Large intestine (tissue), 3 donors: ENCODE measurements around the gene CBFA2T2. TPM values are rescaled to one million over a fixed set of nuclear protein-coding genes. Genes with fewer than 3 reads are reported as not detected.
"Not testable (repeated sequence)": the region's sequence is repeated elsewhere in the genome, so short reads cannot be mapped to it uniquely, and the experiment has no call there.

Experiments used
- DNase-seq, 2 donors: peaks; one replicate each; pipeline versions ENCODE4 v3.0.0 to v3.0.0-alpha.2; 2013
- H3K27ac ChIP-seq: one replicate; pipeline ENCODE4 v1.5.1; 2013; ENCODE audit warnings: low read length
- H3K27me3 ChIP-seq: 2 replicates; pipeline ENCODE4 v1.6.1; 2013; ENCODE audit warnings: low read length; ENCODE audit not compliant: control insufficient read depth, insufficient read depth
- H3K36me3 ChIP-seq: 2 replicates; pipeline ENCODE4 v1.6.1; 2013; ENCODE audit warnings: low read length; ENCODE audit not compliant: control insufficient read depth, insufficient read depth
- H3K4me1 ChIP-seq: one replicate; pipeline ENCODE4 v1.6.1; 2013; ENCODE audit warnings: low read length; ENCODE audit not compliant: control insufficient read depth, insufficient read depth
- H3K4me3 ChIP-seq: one replicate; pipeline ENCODE4 v1.5.1; 2013; ENCODE audit warnings: low read length
- H3K9me3 ChIP-seq: one replicate; pipeline ENCODE4 v1.6.1; 2013; ENCODE audit warnings: mild to moderate bottlenecking, low read depth, low read length, moderate library complexity; ENCODE audit not compliant: control insufficient read depth
- WGBS: methylation state at CpG from one replicate; pipeline ENCODE4 v1.1.5; 2013; ENCODE audit warnings: low lambda C conversion rate; ENCODE audit not compliant: insufficient coverage; 5-methylcytosine and 5-hydroxymethylcytosine counted together
- polyA plus RNA-seq: library from polyadenylated mRNA; unstranded; fragments of 120-200 nt; gene quantifications from one replicate; pipeline ENCODE4 v1.2.1, GENCODE V29; 2013

Gene CBFA2T2
- polyA plus RNA-seq, 1 donor, result 29.1 TPM

DNA sequence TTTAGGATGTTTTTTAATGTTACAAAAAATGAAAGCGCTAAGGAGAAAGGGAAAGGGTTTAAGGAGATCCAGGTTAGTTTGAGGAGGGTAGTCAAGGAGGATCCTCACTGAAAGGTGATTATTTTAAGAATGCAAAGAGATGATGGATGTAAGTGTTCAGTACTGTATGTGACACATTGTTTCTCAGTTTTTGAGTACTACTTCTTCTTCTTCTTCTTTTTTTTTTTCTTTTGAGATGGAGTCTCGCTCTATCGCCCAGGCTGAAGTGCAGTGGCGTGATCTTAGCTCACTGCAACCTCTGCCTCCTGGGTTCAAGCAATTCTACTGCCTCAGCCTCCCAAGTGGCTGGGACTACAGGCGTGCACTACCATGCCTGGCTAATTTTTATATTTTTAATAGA, 83.4 kb downstream of the CBFA2T2 start:
- H3K4me3 ChIP-seq, DNase-seq, H3K27ac ChIP-seq, H3K9me3 ChIP-seq, H3K4me1 ChIP-seq, H3K27me3 ChIP-seq, H3K36me3 ChIP-seq: not testable (repeated sequence)
- 100% methylated on average over 1 of the region's 5 CpGs for WGBS

DNA sequence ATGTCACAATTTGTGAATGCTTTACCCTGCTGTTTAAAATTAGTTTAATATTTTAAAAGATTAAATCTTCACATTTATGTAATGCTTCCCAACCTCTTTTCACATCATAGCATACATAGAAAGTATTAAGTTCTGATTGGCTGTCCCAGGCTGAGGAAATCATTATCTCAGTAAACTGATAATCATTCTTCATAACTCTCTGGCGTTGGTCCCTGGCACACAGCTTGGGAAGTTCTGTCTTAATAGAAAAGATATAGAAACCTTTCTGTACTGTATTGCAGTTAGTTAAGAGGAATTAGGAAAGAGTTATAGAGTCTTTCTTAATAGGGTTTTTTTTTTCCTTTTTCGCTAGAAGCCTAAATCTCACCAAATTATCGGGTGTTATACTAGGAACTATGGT, 85.4 kb downstream of the CBFA2T2 start:
- H3K27ac ChIP-seq, result no peak overlapping the region
- H3K9me3 ChIP-seq, result no peaks in the 10 kb centered on the region
- H3K4me3 ChIP-seq, result no peak overlapping the region
- no peaks in the 10 kb centered on the region for H3K27me3 ChIP-seq
- WGBS, result 93% methylated on average over 2 of the region's 3 CpGs
- no peaks in the 10 kb centered on the region for H3K4me1 ChIP-seq
- DNase-seq, result no peak
- H3K36me3 ChIP-seq, result peaks cover 4% of the 10 kb centered on the region

DNA sequence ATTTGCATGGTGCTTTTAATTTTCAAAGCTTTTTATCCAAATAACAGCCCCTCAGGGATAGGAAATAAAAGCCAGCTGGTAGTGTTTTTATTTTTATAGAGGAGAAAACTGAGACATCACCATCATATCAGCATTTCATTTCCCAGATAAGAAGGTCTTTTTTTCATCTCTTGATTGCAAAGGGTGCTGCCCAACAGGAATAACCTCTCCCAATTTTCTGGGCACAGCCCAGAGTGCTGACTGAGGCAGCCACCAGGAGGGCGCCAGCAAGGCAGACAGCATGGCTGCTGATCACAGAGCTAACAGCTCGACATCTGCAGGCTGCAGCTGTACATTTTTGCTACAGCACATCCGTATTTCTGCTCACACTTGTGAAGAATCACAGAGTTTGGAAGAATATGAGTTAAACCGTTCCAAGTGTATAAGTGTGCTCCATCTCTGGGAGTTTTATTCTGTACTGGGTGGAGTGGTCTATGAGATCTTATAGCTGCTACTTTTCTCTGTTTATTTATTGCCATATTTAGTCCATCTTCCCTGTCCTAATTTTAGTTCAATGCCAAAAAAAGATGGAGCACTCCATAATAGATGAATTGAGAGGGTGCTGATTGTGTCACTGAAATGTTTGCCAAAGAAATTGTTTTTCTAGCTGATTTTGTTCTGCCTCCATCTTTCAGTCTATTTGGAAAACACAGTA, 86.7 kb downstream of the CBFA2T2 start:
- H3K27me3 ChIP-seq, result no peaks in the 10 kb centered on the region
- no CpG with 5 or more reads among the region's 4 CpGs for WGBS
- H3K4me3 ChIP-seq, result no peak overlapping the region
- H3K4me1 ChIP-seq, result no peaks in the 10 kb centered on the region
- DNase-seq, result no peak
- H3K9me3 ChIP-seq, result no peaks in the 10 kb centered on the region
- H3K36me3 ChIP-seq, result peaks cover 4% of the 10 kb centered on the region
- no peak overlapping the region for H3K27ac ChIP-seq

DNA sequence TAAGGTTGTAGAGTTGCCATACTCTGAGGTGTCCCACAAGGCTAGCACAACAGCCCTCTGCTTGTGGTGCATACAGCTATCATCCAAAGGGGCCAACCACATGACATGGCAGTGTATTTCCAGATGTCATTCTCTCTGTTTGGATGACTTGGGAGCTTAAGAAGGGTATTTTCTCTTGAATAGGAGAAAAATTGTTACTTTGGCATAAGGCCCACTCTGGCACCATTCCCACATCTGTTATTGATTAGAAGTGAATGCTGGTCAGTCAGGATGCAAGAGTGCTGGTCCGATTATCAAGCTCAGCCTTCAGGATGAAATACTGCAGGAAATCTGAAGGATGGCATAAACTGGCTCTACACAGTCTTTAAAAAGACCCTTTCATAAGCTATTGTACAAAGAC, 88.6 kb downstream of the CBFA2T2 start:
- DNase-seq, result no peak
- no peaks in the 10 kb centered on the region for H3K9me3 ChIP-seq
- no CpG with 5 or more reads among the region's 1 CpG for WGBS
- H3K27ac ChIP-seq, result no peak overlapping the region
- H3K36me3 ChIP-seq, result peaks cover 4% of the 10 kb centered on the region
- no peaks in the 10 kb centered on the region for H3K27me3 ChIP-seq
- no peaks in the 10 kb centered on the region for H3K4me1 ChIP-seq
- no peak overlapping the region for H3K4me3 ChIP-seq

DNA sequence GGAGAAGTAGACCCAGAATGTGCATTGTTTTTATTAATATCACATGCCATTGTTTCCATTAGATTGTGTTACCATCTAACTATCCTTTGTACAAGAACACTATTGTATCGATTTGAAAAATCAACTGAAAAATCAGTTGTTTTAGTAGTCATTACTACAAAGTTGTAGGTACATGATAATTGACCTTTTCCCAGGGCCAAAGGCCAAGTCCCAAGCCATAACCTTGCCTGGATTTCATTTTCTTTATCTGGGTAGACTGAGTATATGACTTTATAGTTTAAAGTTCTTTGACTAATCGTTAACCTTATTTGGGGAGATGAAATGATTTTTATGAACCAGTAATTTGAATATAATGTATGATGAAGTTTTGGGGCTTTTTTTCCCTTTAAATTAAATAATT, 93.2 kb downstream of the CBFA2T2 start:
- H3K27me3 ChIP-seq, result no peaks in the 10 kb centered on the region
- 0% methylated on average over 1 of the region's 2 CpGs for WGBS
- H3K4me1 ChIP-seq, result no peaks in the 10 kb centered on the region
- no peak overlapping the region for H3K4me3 ChIP-seq
- DNase-seq, result peak in 1 of 2 donors; percentile 51
- no peaks in the 10 kb centered on the region for H3K36me3 ChIP-seq
- H3K27ac ChIP-seq, result no peak overlapping the region
- no peaks in the 10 kb centered on the region for H3K9me3 ChIP-seq

DNA sequence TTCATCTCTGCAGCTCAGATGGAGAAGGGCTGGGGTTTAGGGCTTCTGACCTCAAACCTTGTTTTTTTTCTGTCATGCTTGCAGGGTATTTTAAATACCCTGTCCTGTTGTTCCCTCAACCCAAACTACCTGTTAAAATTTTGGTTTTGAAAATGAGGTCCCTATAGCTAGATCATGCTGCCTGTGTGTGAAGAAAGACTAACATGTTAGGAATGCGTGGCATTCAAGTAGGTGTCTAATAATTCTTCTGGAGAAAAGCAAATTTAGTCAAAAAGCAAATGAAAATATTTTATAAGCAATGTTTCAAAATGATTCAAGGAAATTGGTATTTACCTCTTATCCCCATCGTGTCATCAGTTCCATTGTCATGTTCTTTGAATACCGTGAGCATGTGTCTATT, 95.1 kb downstream of the CBFA2T2 start:
- no peaks in the 10 kb centered on the region for H3K9me3 ChIP-seq
- WGBS, result 83% methylated on average over 1 of the region's 3 CpGs
- no peak overlapping the region for H3K27ac ChIP-seq
- H3K4me1 ChIP-seq, result no peaks in the 10 kb centered on the region
- H3K27me3 ChIP-seq, result no peaks in the 10 kb centered on the region
- no peaks in the 10 kb centered on the region for H3K36me3 ChIP-seq
- H3K4me3 ChIP-seq, result no peak overlapping the region
- DNase-seq, result no peak

DNA sequence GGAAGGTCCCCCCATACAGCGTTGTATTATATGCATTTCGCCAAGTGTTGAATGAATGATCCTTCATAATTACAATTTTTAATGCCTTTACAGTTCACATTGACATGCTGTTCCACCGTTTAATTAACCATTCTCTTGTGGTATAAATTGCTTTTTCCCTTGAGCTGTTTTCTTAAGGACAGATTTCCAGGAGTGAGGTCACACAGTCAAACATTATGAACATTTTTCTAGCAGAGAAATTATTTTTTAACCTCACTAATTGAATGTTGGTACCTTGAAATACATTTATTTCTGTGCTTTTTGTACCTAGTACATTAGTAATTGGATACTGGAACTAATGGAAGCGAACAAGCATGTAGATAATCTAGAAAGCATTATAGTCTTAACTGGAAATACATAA, 95.5 kb downstream of the CBFA2T2 start:
- Histone ChIP-seq H3K4me1 (no peaks in the 10 kb centered on the region), H3K27ac (no peak overlapping the region), H3K9me3 (no peaks in the 10 kb centered on the region), H3K4me3 (no peak overlapping the region), H3K36me3 (no peaks in the 10 kb centered on the region), H3K27me3 (no peaks in the 10 kb centered on the region)
- no peak for DNase-seq
- WGBS, result 94% methylated on average over 3 of the region's 4 CpGs

DNA sequence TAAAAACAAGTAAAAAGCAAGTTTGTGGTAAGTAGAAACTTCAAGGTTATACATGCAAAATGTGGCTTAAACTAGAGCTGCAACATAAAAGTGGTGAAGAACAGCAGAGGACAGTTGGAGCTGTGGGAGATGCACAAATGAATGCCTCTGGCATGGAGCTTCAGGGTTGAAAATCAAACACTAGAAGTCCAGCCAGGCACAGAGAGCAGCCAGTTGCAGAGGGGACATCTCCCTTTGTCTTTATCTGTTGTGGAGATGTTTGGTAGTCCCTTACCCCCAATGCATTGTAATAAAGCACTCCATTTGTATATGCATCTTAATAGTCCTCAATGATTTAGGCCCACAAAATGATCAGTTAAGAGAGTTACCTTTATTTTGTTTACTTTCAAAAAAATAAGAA, 99.2 kb downstream of the CBFA2T2 start:
- H3K4me3 ChIP-seq, result no peak overlapping the region
- no peaks in the 10 kb centered on the region for H3K36me3 ChIP-seq
- no peak overlapping the region for H3K27ac ChIP-seq
- no peaks in the 10 kb centered on the region for H3K27me3 ChIP-seq
- no peak for DNase-seq
- no peaks in the 10 kb centered on the region for H3K4me1 ChIP-seq
- no peaks in the 10 kb centered on the region for H3K9me3 ChIP-seq

DNA sequence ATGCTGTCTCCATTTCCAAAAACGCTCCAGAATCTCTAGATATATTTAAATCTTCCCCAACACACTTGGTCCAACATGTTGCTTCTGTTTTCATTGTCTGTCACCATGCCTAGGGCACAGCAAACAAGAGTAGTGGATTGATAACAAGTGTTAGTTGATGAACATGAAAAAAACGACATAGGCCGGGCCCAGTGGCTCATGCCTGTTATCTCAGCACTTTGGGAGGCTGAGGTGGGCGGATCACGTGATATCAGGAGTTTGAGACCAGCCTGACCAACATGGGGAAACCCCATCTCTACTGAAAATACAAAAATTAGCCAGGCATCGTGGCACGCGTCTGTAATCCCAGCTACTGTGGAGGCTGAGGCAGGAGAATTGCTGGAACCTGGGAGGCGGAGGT, 102.0 kb downstream of the CBFA2T2 start:
- not testable (repeated sequence) for H3K4me3 ChIP-seq, DNase-seq
- 82% methylated on average over 7 of the region's 9 CpGs for WGBS

DNA sequence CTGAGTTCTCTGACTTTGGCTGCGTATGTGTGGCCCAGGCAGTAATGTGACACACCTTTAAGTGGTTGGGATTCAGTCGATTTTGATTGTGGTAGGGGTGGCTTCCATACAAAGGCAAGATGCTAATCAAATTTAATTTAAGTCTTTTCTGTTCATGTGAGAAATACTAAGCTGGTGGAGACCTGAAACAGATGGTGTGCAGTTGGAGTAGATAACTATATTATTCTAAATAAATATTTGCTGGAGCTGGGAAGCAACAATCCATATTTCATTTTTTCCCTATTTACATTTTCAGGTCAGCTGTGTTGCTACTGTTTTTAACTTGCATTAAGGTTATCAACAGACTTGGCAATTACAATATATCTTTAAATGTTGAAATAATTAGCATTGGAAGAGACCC, 104.8 kb downstream of the CBFA2T2 start:
- Histone ChIP-seq H3K27me3 (no peaks in the 10 kb centered on the region), H3K4me3 (no peak overlapping the region), H3K27ac (no peak overlapping the region), H3K36me3 (peaks cover 6% of the 10 kb centered on the region), H3K9me3 (no peaks in the 10 kb centered on the region), H3K4me1 (no peaks in the 10 kb centered on the region)
- DNase-seq, result no peak
- WGBS, result no CpG with 5 or more reads among the region's 2 CpGs

More for the DNA sequence above, 102.0 kb downstream of the CBFA2T2 start:
- H3K27me3 ChIP-seq, H3K9me3 ChIP-seq, H3K36me3 ChIP-seq, H3K4me1 ChIP-seq, H3K27ac ChIP-seq: not testable (repeated sequence)

DNA sequence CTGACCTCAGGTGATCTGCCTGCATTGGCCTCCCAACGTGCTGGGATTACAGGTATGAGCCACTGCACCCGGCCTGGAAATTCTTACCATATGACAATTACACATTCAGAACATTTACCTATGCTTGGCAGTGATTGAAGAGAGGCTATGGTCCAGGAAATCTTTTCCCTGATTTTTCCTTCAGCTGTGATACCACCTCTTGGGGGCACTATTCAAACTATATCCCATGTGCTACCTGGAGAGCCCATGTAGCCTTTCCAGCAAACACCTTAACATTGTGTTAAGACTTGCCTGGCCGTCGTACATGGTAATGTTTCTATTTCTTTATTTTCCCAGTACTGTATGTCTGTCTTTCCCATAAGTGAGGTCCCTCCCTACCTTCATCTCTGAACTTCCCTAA, 110.5 kb downstream of the CBFA2T2 start:
- no peaks in the 10 kb centered on the region for H3K9me3 ChIP-seq
- peaks cover 4% of the 10 kb centered on the region for H3K4me1 ChIP-seq
- no peak overlapping the region for H3K4me3 ChIP-seq
- DNase-seq, result no peak
- H3K27me3 ChIP-seq, result no peaks in the 10 kb centered on the region
- peaks cover 18% of the 10 kb centered on the region for H3K36me3 ChIP-seq
- no peak overlapping the region for H3K27ac ChIP-seq
- no CpG with 5 or more reads among the region's 4 CpGs for WGBS
